ENCODE results near the gene STPG4.

Gene STPG4

GRCh38 chr2:47150175-47150574 is 4.9 kb downstream of the STPG4 start:
- Mint-ChIP-seq H3K36me3 (ENCODE audit: low read depth) (peaks cover 21% of the 10 kb centered on the region), H3K27ac (no peak overlapping the region), H3K9me3 (no peaks in the 10 kb centered on the region), H3K27me3 (ENCODE audit: low read depth, poor library complexity) (no peaks in the 10 kb centered on the region), H3K4me3 (no peak overlapping the region), H3K4me1 (peaks cover 9% of the 10 kb centered on the region)
- no peak for TF ChIP-seq CTCF (IDR thresholded peaks at IDR 0.05)
- no peak for DNase-seq

GRCh38 chr2:47147021-47147420 is 8.1 kb downstream of the STPG4 start:
- Mint-ChIP-seq H3K4me3 (no peak overlapping the region), H3K9me3 (no peaks in the 10 kb centered on the region), H3K27me3 (ENCODE audit: low read depth, poor library complexity) (peaks cover 4% of the 10 kb centered on the region), H3K27ac (no peak overlapping the region), H3K4me1 (no peaks in the 10 kb centered on the region), H3K36me3 (ENCODE audit: low read depth) (peaks cover 23% of the 10 kb centered on the region)
- no peak for DNase-seq
- TF ChIP-seq CTCF (IDR thresholded peaks at IDR 0.05) = no peak

GRCh38 chr2:47145466-47145865 is 9.6 kb downstream of the STPG4 start:
- Mint-ChIP-seq H3K27ac (no peak overlapping the region), H3K36me3 (ENCODE audit: low read depth) (peaks cover 31% of the 10 kb centered on the region), H3K9me3 (no peaks in the 10 kb centered on the region), H3K4me3 (no peak overlapping the region), H3K27me3 (ENCODE audit: low read depth, poor library complexity) (peaks cover 4% of the 10 kb centered on the region), H3K4me1 (no peaks in the 10 kb centered on the region)
- TF ChIP-seq CTCF (IDR thresholded peaks at IDR 0.05) = no peak
- DNase-seq = no peak

- Mint-ChIP-seq H3K9me3 (peaks cover 25% of the 10 kb centered on the region), H3K4me1 (no peaks in the 10 kb centered on the region), H3K36me3 (ENCODE audit: low read depth) (peaks cover 35% of the 10 kb centered on the region), H3K27ac (no peak overlapping the region), H3K4me3 (no peak overlapping the region), H3K27me3 (ENCODE audit: low read depth, poor library complexity) (peaks cover 7% of the 10 kb centered on the region)
- no peak for DNase-seq
- no peak for TF ChIP-seq CTCF (IDR thresholded peaks at IDR 0.05)
Observed at GRCh38 chr2:47141520-47141919, 13.6 kb downstream of the STPG4 start.

GRCh38 chr2:47134386-47135090 is 20.6 kb downstream of the STPG4 start:
- Mint-ChIP-seq H3K9me3 (peaks cover 51% of the 10 kb centered on the region), H3K27ac (no peak overlapping the region), H3K4me1 (peaks cover 7% of the 10 kb centered on the region), H3K27me3 (ENCODE audit: low read depth, poor library complexity) (peaks cover 7% of the 10 kb centered on the region), H3K36me3 (ENCODE audit: low read depth) (peaks cover 28% of the 10 kb centered on the region), H3K4me3 (no peak overlapping the region)
- no peak for TF ChIP-seq CTCF (IDR thresholded peaks at IDR 0.05)
- DNase-seq = no peak

GRCh38 chr2:47133046-47133445 is 22.1 kb downstream of the STPG4 start:
- no peak for DNase-seq
- peaks cover 43% of the 10 kb centered on the region for H3K9me3 Mint-ChIP-seq
- peaks cover 7% of the 10 kb centered on the region for H3K27me3 Mint-ChIP-seq (ENCODE audit: low read depth, poor library complexity)
- H3K36me3 Mint-ChIP-seq (ENCODE audit: low read depth) = peaks cover 18% of the 10 kb centered on the region
- peaks cover 15% of the 10 kb centered on the region for H3K4me1 Mint-ChIP-seq
- TF ChIP-seq CTCF (IDR thresholded peaks at IDR 0.05) = no peak
- no peak overlapping the region for H3K27ac Mint-ChIP-seq
- no peak overlapping the region for H3K4me3 Mint-ChIP-seq
